ENCODE results near the gene OR4K2.

Gene OR4K2

DNA sequence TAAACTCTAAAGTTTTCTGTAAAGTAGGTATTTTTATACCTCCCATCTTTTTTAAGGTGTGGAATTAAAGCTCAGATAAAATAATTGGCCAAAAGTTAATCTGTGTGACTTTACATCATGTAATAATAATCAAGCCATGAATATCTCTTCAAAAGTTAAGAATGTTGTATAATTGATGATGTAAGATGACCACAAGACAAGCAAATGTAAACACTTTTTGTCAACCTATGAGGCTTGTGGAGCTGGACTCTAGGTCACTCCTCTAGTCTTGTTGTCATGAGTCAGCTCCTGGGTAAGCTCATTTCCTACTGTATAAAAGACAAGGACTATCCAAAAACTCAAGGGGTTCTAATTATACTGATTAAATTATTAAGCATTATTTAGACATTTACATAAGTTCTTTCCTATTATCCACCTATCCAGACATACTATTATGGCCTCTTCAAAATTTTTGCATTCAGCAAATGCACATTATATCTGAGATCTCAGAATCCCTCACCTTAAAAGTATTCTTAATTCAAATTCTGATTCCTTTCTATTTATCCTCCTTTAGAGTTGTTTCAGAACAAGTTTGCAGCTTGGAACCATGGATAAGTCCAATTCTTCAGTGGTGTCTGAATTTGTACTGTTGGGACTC, 45.2 kb downstream of the OR4K2 start, which contains the start of gene OR4K5:
OR4K5 (plus strand) TSS at position 587 of the 637 bp plus-strand sequence; CDS start at position 587, 0 bp downstream.
- Histone ChIP-seq H3K9me3 (ENCODE audit: insufficient read depth, low read length) (no peaks in the 10 kb centered on the region), H3K79me2 (ENCODE audit: low read length) (no peaks in the 10 kb centered on the region), H3K4me2 (ENCODE audit: low read length) (no peak within 1 kb of the TSS), H3K4me1 (ENCODE audit: low read length) (no peaks in the 10 kb centered on the region), H3K4me3 (ENCODE audit: low read length) (no peak within 1 kb of the TSS), H2AFZ (ENCODE audit: low read depth, low read length) (no peak within 1 kb of the TSS), H3K27ac (ENCODE audit: low read length) (no peak within 1 kb of the TSS), H3K9ac (ENCODE audit: low read length) (no peak within 1 kb of the TSS), H3K36me3 (replicated peaks; ENCODE audit: low read depth, low read length) (no peaks in the 10 kb centered on the region), H3K27me3 (ENCODE audit: low read depth, low read length) (no peaks in the 10 kb centered on the region), H4K20me1 (ENCODE audit: insufficient read depth, low read length) (no peaks in the 10 kb centered on the region)
- no peak for TF ChIP-seq EZH2phosphoT487 (IDR thresholded peaks at IDR 0.05; ENCODE audit: low read depth)
- TF ChIP-seq, protein P1, sequence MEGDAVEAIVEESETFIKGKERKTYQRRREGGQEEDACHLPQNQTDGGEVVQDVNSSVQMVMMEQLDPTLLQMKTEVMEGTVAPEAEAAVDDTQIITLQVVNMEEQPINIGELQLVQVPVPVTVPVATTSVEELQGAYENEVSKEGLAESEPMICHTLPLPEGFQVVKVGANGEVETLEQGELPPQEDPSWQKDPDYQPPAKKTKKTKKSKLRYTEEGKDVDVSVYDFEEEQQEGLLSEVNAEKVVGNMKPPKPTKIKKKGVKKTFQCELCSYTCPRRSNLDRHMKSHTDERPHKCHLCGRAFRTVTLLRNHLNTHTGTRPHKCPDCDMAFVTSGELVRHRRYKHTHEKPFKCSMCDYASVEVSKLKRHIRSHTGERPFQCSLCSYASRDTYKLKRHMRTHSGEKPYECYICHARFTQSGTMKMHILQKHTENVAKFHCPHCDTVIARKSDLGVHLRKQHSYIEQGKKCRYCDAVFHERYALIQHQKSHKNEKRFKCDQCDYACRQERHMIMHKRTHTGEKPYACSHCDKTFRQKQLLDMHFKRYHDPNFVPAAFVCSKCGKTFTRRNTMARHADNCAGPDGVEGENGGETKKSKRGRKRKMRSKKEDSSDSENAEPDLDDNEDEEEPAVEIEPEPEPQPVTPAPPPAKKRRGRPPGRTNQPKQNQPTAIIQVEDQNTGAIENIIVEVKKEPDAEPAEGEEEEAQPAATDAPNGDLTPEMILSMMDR (IDR thresholded peaks at IDR 0.05; ENCODE audit: low read depth, low read length) = no peak

DNA sequence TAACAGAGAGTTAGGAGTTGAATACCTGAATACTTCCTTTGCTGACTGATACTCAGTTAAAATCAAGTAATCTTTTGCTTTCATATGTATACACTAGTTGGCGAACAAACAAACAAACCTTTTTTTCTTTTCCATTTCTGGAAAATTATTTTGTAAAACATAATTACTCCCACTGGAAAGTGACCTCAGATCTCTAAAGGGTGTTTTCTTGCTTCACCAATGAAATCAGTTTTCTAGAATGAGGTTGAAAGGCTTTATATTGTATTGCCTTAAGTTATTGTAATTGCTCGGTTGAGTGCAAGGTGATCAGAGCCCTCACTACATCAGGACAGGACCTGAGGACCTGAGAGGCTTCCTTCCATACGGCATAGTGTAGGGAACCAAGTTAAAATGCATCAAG, 55.7 kb downstream of the OR4K2 start, which contains the start of gene OR4K1:
OR4K1 (plus strand) TSS at position 301 of the 400 bp plus-strand sequence. CDS start 4,750 bp downstream, outside the sequence.
- Histone ChIP-seq H3K9me3 (ENCODE audit: insufficient read depth, low read length) (no peaks in the 10 kb centered on the region), H3K27me3 (ENCODE audit: low read depth, low read length) (no peaks in the 10 kb centered on the region), H3K4me3 (ENCODE audit: low read length) (no peak within 1 kb of the TSS), H4K20me1 (ENCODE audit: insufficient read depth, low read length) (no peaks in the 10 kb centered on the region), H3K27ac (ENCODE audit: low read length) (no peak within 1 kb of the TSS), H2AFZ (ENCODE audit: low read depth, low read length) (no peak within 1 kb of the TSS), H3K4me1 (ENCODE audit: low read length) (no peaks in the 10 kb centered on the region), H3K79me2 (ENCODE audit: low read length) (no peaks in the 10 kb centered on the region), H3K36me3 (replicated peaks; ENCODE audit: low read depth, low read length) (no peaks in the 10 kb centered on the region), H3K4me2 (ENCODE audit: low read length) (no peak within 1 kb of the TSS), H3K9ac (ENCODE audit: low read length) (no peak within 1 kb of the TSS)
- no peak for TF ChIP-seq EZH2phosphoT487 (IDR thresholded peaks at IDR 0.05; ENCODE audit: low read depth)
